Neural progenitor cell (in vitro differentiated cells): ENCODE measurements around the gene HRC. TPM values are rescaled to one million over a fixed set of nuclear protein-coding genes. Genes with fewer than 3 reads are reported as not detected.
A peak's percentile ranks its signal among the peaks of the same experiment; 100 is the strongest.
"Not testable (repeated sequence)": the region's sequence is repeated elsewhere in the genome, so short reads cannot be mapped to it uniquely, and the experiment has no call there.

Experiments used
- DNase-seq: peaks from one replicate; pipeline ENCODE4 v3.0.0-alpha.2; 2016; ENCODE audit warnings: low spot score
- H2AFZ ChIP-seq: fragments of 200-600 bp; sonication (generic); replicated peaks from 2 replicates; pipeline ENCODE4 v1.6.1; 2016; ENCODE audit warnings: antibody characterized with exemption
- H3F3A ChIP-seq: fragments of 200-600 bp; sonication (generic); 2 replicates; pipeline ENCODE4 v1.6.1; 2016; ENCODE audit warnings: antibody characterized with exemption, low read depth
- H3K27ac ChIP-seq: fragments of 200-600 bp; sonication (generic); 2 replicates; pipeline ENCODE4 v1.5.1; 2016; ENCODE audit warnings: mild to moderate bottlenecking
- H3K27me3 ChIP-seq: fragments of 200-600 bp; sonication (generic); 2 replicates; pipeline ENCODE4 v1.6.1; 2016; ENCODE audit warnings: mild to moderate bottlenecking, moderate library complexity
- H3K36me3 ChIP-seq: fragments of 200-600 bp; sonication (generic); 2 replicates; pipeline ENCODE4 v1.5.1; 2016
- H3K4me1 ChIP-seq: fragments of 200-600 bp; sonication (generic); 2 replicates; pipeline ENCODE4 v1.6.1; 2016; ENCODE audit warnings: mixed run types
- H3K4me2 ChIP-seq: fragments of 200-600 bp; sonication (generic); 2 replicates; pipeline ENCODE4 v1.6.1; 2016
- H3K4me3 ChIP-seq: fragments of 200-600 bp; sonication (generic); 2 replicates; pipeline ENCODE4 v1.5.1; 2016
- H3K79me2 ChIP-seq: fragments of 200-600 bp; sonication (generic); 2 replicates; pipeline ENCODE4 v1.6.1; 2016; ENCODE audit warnings: low read depth
- H3K9ac ChIP-seq: fragments of 200-600 bp; sonication (generic); 2 replicates; pipeline ENCODE4 v1.6.1; 2016
- H3K9me3 ChIP-seq: fragments of 200-600 bp; sonication (generic); 2 replicates; pipeline ENCODE4 v1.5.1; 2016; ENCODE audit warnings: low read depth
- H4K20me1 ChIP-seq: fragments of 200-600 bp; sonication (generic); 2 replicates; pipeline ENCODE4 v1.6.1; 2016; ENCODE audit warnings: low read depth
- H3K27ac Mint-ChIP-seq: 3 replicates; pipeline ENCODE4 v1.8.0; 2021; ENCODE audit warnings: mixed read lengths
- H3K27me3 Mint-ChIP-seq: 2 replicates; pipeline ENCODE4 v1.8.0; 2022; ENCODE audit warnings: low read depth, mild to moderate bottlenecking, inconsistent platforms, moderate library complexity, mixed read lengths; ENCODE audit not compliant: insufficient read depth
- H3K36me3 Mint-ChIP-seq: 3 replicates; pipeline ENCODE4 v1.8.0; 2021; ENCODE audit warnings: mixed read lengths
- H3K4me1 Mint-ChIP-seq: 3 replicates; pipeline ENCODE4 v1.8.0; 2021; ENCODE audit warnings: mixed read lengths
- H3K4me3 Mint-ChIP-seq: 3 replicates; pipeline ENCODE4 v1.8.0; 2021; ENCODE audit warnings: mild to moderate bottlenecking, moderate library complexity, mixed read lengths
- H3K9me3 Mint-ChIP-seq: 3 replicates; pipeline ENCODE4 v1.8.0; 2020; ENCODE audit warnings: mixed read lengths
- EZH2 ChIP-seq: fragments of 200-600 bp; sonication (generic); IDR thresholded peaks from 2 replicates; pipeline ENCODE4 v1.6.1; 2017; ENCODE audit warnings: antibody characterized with exemption, mild to moderate bottlenecking, moderate library complexity
- EZH2phosphoT487 ChIP-seq: fragments of 200-600 bp; sonication (generic); IDR thresholded peaks from 2 replicates; pipeline ENCODE4 v1.6.1; 2017; ENCODE audit warnings: antibody characterized with exemption
- total RNA-seq: library from RNA; depleted of rRNA; stranded (reverse); fragments of >200 nt; gene quantifications from 2 replicates; pipeline ENCODE4 v1.2.3, GENCODE V29; 2015; ENCODE audit warnings: low replicate concordance
- TF ChIP-seq, protein P1 (sequence below): fragments of 200-600 bp; sonication (generic); IDR thresholded peaks from 2 replicates; pipeline ENCODE4 v1.5.1; 2017; ENCODE audit warnings: antibody characterized with exemption, mild to moderate bottlenecking

HRC gene
- total RNA-seq, 1 donor from 2014 or later: not detected

DNA sequence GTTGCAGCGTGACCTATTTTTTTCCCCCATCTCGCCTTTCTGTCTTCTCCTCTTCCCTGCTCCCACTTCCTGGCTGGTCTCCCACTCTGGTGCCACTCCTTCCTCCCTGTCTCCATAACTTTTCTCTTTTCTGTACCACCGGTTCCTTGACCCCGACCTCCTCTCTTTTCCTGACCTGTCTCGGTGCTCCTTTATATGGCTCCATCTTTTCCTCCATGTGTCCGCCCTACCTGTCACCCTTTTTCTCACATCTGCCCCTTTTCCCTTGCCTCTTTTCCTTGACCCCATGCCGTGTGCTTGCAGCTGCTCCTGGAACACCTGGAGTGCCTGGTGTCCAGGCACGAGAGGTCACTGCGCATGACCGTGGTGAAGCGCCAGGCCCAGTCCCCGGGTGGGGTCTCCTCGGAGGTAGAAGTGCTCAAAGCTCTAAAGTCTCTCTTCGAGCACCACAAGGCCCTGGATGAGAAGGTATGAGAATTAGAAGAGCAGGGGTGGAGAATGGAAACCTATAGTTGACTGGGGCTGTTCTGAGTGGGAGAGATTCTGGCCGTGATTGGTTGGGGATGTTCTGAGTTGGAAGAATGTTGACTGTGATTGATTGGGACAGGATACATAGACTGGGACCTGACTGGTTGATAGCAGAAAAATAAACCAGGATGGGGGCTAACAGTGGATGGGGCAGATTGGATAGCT is 26.5 kb downstream of the HRC start:
- Histone ChIP-seq H3K27me3 (peaks cover 3% of the 10 kb centered on the region), H3K79me2 (no peaks in the 10 kb centered on the region), H3K4me1 (no peaks in the 10 kb centered on the region), H3K9ac (no peak overlapping the region), H3K4me2 (peak overlapping the region; percentile 32), H3K27ac (no peak overlapping the region), H3F3A (peaks cover 26% of the 10 kb centered on the region), H3K36me3 (no peaks in the 10 kb centered on the region), H3K4me3 (peak overlapping the region; percentile 39), H2AFZ (peak overlapping the region; percentile 67), H3K9me3 (no peaks in the 10 kb centered on the region), H4K20me1 (no peaks in the 10 kb centered on the region)
- H3K9me3 Mint-ChIP-seq: peaks cover 2% of the 10 kb centered on the region
- TF ChIP-seq EZH2phosphoT487: no peak
- TF ChIP-seq EZH2: no peak
- TF ChIP-seq, protein P1, sequence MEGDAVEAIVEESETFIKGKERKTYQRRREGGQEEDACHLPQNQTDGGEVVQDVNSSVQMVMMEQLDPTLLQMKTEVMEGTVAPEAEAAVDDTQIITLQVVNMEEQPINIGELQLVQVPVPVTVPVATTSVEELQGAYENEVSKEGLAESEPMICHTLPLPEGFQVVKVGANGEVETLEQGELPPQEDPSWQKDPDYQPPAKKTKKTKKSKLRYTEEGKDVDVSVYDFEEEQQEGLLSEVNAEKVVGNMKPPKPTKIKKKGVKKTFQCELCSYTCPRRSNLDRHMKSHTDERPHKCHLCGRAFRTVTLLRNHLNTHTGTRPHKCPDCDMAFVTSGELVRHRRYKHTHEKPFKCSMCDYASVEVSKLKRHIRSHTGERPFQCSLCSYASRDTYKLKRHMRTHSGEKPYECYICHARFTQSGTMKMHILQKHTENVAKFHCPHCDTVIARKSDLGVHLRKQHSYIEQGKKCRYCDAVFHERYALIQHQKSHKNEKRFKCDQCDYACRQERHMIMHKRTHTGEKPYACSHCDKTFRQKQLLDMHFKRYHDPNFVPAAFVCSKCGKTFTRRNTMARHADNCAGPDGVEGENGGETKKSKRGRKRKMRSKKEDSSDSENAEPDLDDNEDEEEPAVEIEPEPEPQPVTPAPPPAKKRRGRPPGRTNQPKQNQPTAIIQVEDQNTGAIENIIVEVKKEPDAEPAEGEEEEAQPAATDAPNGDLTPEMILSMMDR: no peak
- H3K4me3 Mint-ChIP-seq: peak overlapping the region; percentile 89
- peaks cover 5% of the 10 kb centered on the region for H3K36me3 Mint-ChIP-seq
- H3K4me1 Mint-ChIP-seq: peaks cover 18% of the 10 kb centered on the region
- DNase-seq: no peak
- no peak overlapping the region for H3K27ac Mint-ChIP-seq
- peaks cover 13% of the 10 kb centered on the region for H3K27me3 Mint-ChIP-seq

GRCh38 chr19:49127674-49128544 is 27.3 kb downstream of the HRC start:
- H3K4me3 ChIP-seq: peak overlapping the region; percentile 39
- Mint-ChIP-seq H3K4me1 (peaks cover 18% of the 10 kb centered on the region), H3K36me3 (peaks cover 5% of the 10 kb centered on the region), H3K4me3 (peak overlapping the region; percentile 89), H3K9me3 (peaks cover 2% of the 10 kb centered on the region), H3K27ac (no peak overlapping the region), H3K27me3 (peaks cover 15% of the 10 kb centered on the region)
- H3K4me2 ChIP-seq: peak overlapping the region; percentile 70
- no peaks in the 10 kb centered on the region for H3K79me2 ChIP-seq
- peaks cover 18% of the 10 kb centered on the region for H3F3A ChIP-seq
- peak overlapping the region; percentile 89 for H2AFZ ChIP-seq
- no peaks in the 10 kb centered on the region for H4K20me1 ChIP-seq
- peaks cover 11% of the 10 kb centered on the region for H3K27me3 ChIP-seq
- no peak overlapping the region for H3K9ac ChIP-seq
- no peaks in the 10 kb centered on the region for H3K4me1 ChIP-seq
- H3K36me3 ChIP-seq: no peaks in the 10 kb centered on the region
- peak; percentile 97 for DNase-seq
- H3K9me3 ChIP-seq: no peaks in the 10 kb centered on the region
- H3K27ac ChIP-seq: no peak overlapping the region
- TF ChIP-seq, protein P1: peak; percentile 25
- no peak for TF ChIP-seq EZH2phosphoT487

GRCh38 chr19:49127225-49127624 is 28.0 kb downstream of the HRC start:
- peak overlapping the region; percentile 70 for H3K4me2 ChIP-seq
- not testable (repeated sequence) for H3K9me3 Mint-ChIP-seq, H3K27ac ChIP-seq, H3K9me3 ChIP-seq, H3K4me3 Mint-ChIP-seq, H3K27ac Mint-ChIP-seq, H3K9ac ChIP-seq, H2AFZ ChIP-seq, H3K4me1 ChIP-seq, H4K20me1 ChIP-seq, H3K36me3 ChIP-seq, H3K36me3 Mint-ChIP-seq, DNase-seq, H3K79me2 ChIP-seq
- peaks cover 17% of the 10 kb centered on the region for H3K27me3 ChIP-seq
- Mint-ChIP-seq H3K4me1 (peaks cover 18% of the 10 kb centered on the region), H3K27me3 (peaks cover 15% of the 10 kb centered on the region)
- peaks cover 12% of the 10 kb centered on the region for H3F3A ChIP-seq
- peak overlapping the region; percentile 39 for H3K4me3 ChIP-seq
